ENCODE measurements around the gene PDK1.

Gene PDK1

DNA sequence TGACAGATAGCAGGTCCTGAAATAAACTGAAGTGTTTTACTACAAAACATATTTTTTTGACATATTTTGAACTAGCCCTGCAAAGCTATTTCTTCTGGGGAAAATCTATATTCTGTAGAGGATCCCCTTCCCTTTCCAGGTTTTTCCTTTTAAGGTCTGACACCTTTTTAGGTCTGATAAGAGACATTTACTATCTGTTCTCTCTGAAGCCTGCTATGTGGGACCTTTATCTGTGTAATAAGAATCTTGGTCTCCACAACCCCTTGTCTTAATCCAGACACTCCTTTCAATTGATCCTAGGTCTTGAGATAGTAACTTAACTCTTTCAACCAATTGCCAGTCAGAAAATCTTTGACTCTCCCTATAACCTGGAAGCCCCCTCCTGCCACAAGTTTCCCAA is 5.5 kb upstream of the PDK1 start:
- POLR2A ChIA-PET, result no interaction called here

DNA sequence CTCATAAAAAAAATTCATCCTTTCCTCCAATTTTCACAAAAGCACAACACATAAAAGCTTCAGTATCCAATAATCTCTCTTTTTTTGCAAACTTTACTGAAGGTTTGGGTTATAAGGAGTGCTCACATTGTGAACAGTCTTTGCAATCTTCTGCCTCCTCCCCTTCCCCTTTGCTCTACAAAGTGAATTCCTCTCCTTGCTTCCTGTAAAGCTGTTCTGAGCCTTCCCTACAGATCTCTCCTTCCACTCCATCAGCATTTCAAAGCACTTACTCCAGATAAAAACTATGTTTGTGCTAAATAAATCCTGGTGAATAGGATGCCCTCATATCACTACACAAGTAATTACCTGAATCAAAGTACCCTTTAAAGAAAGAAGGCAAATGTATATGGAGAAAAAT is 4.6 kb upstream of the PDK1 start:
- ChIA-PET POLR2A (no interaction called here), CTCF (interaction anchor here (1.2 kb wide), 1 partner anchor 159 kb away, joined by 3 read pairs; no protein-coding TSS in a partner anchor)
- DNase-seq, result no peak
- H3K4me3 ChIP-seq (ENCODE audit: control insufficient read depth in 1 of 7, extremely low read depth in 1 of 7, insufficient read depth in 4 of 7, low read depth in 2 of 7, low read length in 6 of 7), result no peak overlapping the region
- peaks cover 0 to 14% (median 0%) of the 10 kb centered on the region in 5 experiments for H3K27me3 ChIP-seq (replicated peaks in 2 of 5; ENCODE audit: control insufficient read depth in 4 of 5, insufficient read depth in 5 of 5, low read length in 4 of 5)
- H3K9me3 ChIP-seq (ENCODE audit: control extremely low read depth in 1 of 5, control insufficient read depth in 4 of 5, insufficient read depth in 2 of 5, low read depth in 1 of 5, low read length in 4 of 5), result peaks cover 0 to 20% (median 14%) of the 10 kb centered on the region in 5 experiments
- H3K27ac ChIP-seq (ENCODE audit: insufficient read depth in 1 of 2, low read depth in 1 of 2, low read length in 2 of 2, poor library complexity in 1 of 2, severe bottlenecking in 2 of 2), result no peak overlapping the region
- peaks cover 4 to 35% (median 10%) of the 10 kb centered on the region in 4 experiments for H3K4me1 ChIP-seq (ENCODE audit: control extremely low read depth in 1 of 4, control insufficient read depth in 4 of 4, insufficient read depth in 4 of 4, low read length in 3 of 4)
- H3K36me3 ChIP-seq (ENCODE audit: control insufficient read depth in 4 of 4, insufficient read depth in 4 of 4, low read length in 3 of 4), result no peaks in the 10 kb centered on the region

More for the DNA sequence above, 5.5 kb upstream of the PDK1 start:
- CTCF ChIA-PET, result interaction anchor here (1.4 kb wide), 1 partner anchor 36 kb away, joined by 4 read pairs; no protein-coding TSS in a partner anchor
- peaks cover 4 to 34% (median 8%) of the 10 kb centered on the region in 4 experiments for H3K4me1 ChIP-seq (ENCODE audit: control extremely low read depth in 1 of 4, control insufficient read depth in 4 of 4, insufficient read depth in 4 of 4, low read length in 3 of 4)
- peaks cover 0 to 25% (median 22%) of the 10 kb centered on the region in 5 experiments for H3K9me3 ChIP-seq (ENCODE audit: control extremely low read depth in 1 of 5, control insufficient read depth in 4 of 5, insufficient read depth in 2 of 5, low read depth in 1 of 5, low read length in 4 of 5)
- no peak overlapping the region for H3K4me3 ChIP-seq (ENCODE audit: control insufficient read depth in 1 of 7, extremely low read depth in 1 of 7, insufficient read depth in 4 of 7, low read depth in 2 of 7, low read length in 6 of 7)
- H3K36me3 ChIP-seq (ENCODE audit: control insufficient read depth in 4 of 4, insufficient read depth in 4 of 4, low read length in 3 of 4), result no peaks in the 10 kb centered on the region
- no peak overlapping the region for H3K27ac ChIP-seq (ENCODE audit: insufficient read depth in 1 of 2, low read depth in 1 of 2, low read length in 2 of 2, poor library complexity in 1 of 2, severe bottlenecking in 2 of 2)
- H3K27me3 ChIP-seq (replicated peaks in 2 of 5; ENCODE audit: control insufficient read depth in 4 of 5, insufficient read depth in 5 of 5, low read length in 4 of 5), result peaks cover 0 to 14% (median 0%) of the 10 kb centered on the region in 5 experiments
- no peak for DNase-seq

DNA sequence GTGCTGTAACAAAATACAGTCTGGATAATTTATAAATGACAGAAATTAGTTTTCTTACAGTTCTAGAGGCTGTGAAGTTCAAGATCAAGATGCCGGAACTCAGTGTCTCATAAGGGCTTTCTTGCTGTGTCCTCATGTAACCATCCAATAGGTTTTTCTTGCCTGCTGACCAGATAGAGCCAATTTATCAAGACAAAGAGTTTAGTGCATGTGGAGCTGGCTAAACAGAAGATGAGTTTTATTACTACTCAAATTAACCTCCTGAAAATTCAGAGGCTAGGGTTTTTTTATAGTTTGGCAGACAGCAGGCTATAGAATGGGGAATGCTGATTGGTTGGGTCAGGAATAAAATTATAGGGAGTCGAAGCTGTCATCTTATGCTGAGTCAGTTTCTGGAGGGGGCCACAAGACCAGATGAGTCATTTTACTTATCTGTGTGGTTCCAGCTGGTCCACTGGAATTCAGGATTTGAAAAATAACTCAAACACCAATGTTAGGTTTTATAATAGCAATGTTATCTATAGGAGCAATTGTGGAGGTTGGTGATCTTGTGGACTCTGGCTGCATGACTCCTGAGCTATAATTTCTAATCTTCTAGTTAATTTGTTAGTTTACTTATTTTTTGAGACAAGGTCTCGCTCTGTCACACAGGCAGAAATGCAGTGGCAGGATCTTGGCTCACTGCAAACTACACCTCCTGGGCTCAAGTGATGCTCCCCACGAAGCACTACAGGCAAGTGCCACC is 3.2 kb upstream of the PDK1 start:
- Histone ChIP-seq H3K27me3 (replicated peaks in 2 of 5; ENCODE audit: control insufficient read depth in 4 of 5, insufficient read depth in 5 of 5, low read length in 4 of 5) (peaks cover 0 to 14% (median 0%) of the 10 kb centered on the region in 5 experiments), H3K36me3 (ENCODE audit: control insufficient read depth in 4 of 4, insufficient read depth in 4 of 4, low read length in 3 of 4) (no peaks in the 10 kb centered on the region), H3K9me3 (ENCODE audit: control extremely low read depth in 1 of 5, control insufficient read depth in 4 of 5, insufficient read depth in 2 of 5, low read depth in 1 of 5, low read length in 4 of 5) (peaks cover 0 to 9% (median 5%) of the 10 kb centered on the region in 5 experiments), H3K27ac (ENCODE audit: insufficient read depth in 1 of 2, low read depth in 1 of 2, low read length in 2 of 2, poor library complexity in 1 of 2, severe bottlenecking in 2 of 2) (no peak overlapping the region), H3K4me1 (ENCODE audit: control extremely low read depth in 1 of 4, control insufficient read depth in 4 of 4, insufficient read depth in 4 of 4, low read length in 3 of 4) (peaks cover 12 to 48% (median 18%) of the 10 kb centered on the region in 4 experiments), H3K4me3 (ENCODE audit: control insufficient read depth in 1 of 7, extremely low read depth in 1 of 7, insufficient read depth in 4 of 7, low read depth in 2 of 7, low read length in 6 of 7) (no peak overlapping the region)
- ChIA-PET POLR2A (no interaction called here), CTCF (interaction anchor here (0.7 to 1.3 kb wide), 3 partner anchors 41 to 158 kb away, joined by 3 to 4 read pairs (median 3); no protein-coding TSS in a partner anchor)
- 93% methylated on average over 3 of the region's 4 CpGs for WGBS (ENCODE audit: insufficient coverage)
- DNase-seq, result peak in 2 of 3 donors; percentile 50 to 61

DNA sequence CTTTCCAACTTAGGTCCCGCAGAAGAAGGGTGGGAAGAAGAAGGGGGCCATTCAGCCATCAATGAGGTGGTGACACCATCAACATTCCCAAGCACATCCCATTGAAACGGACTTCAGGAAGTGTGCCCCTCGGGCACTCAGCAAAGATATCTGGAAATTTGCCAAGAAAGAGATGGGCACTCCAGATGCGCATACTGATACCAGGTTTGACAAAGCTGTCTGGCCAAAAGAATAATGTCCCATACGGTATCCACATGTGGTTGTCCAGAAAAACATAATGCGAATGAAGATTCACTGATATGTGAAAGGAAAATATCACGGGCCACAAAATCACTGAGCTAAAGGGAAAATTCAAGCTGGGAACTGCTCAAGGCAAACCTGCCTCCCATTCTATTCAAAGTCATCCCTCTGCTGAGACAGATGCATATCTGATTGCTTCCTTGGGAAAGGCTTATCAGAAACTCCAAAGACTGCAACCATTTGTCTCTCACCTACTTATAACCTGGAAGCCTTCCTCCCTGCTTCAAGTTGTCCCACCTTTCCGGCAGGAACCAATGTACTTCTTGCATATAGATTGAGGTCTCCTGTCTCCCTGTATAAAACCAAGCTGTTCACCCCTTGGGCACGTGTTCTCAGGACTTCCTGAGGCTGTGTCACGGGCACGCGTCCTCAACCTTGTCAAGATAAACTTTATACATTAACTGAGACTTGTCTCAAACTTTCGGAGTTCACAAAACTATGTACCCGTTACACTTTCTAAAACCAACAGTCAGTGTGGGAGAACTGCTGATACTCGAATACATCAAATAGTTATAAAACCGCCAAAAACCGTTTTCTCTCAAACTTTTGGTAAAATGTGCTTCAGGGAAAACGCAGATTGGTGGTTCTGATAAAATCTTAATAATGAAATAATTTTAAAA is 1.3 kb upstream of the PDK1 start:
- Histone ChIP-seq H3K27ac (ENCODE audit: insufficient read depth in 1 of 2, low read depth in 1 of 2, low read length in 2 of 2, poor library complexity in 1 of 2, severe bottlenecking in 2 of 2) (no peak overlapping the region), H3K4me1 (ENCODE audit: control extremely low read depth in 1 of 4, control insufficient read depth in 4 of 4, insufficient read depth in 4 of 4, low read length in 3 of 4) (peaks cover 12 to 49% (median 18%) of the 10 kb centered on the region in 4 experiments), H3K4me3 (ENCODE audit: control insufficient read depth in 1 of 7, extremely low read depth in 1 of 7, insufficient read depth in 4 of 7, low read depth in 2 of 7, low read length in 6 of 7) (peak overlapping the region in 6 of 7 experiments; percentile 73 to 86 (median 82)), H3K27me3 (replicated peaks in 2 of 5; ENCODE audit: control insufficient read depth in 4 of 5, insufficient read depth in 5 of 5, low read length in 4 of 5) (peaks cover 0 to 20% (median 0%) of the 10 kb centered on the region in 5 experiments), H3K9me3 (ENCODE audit: control extremely low read depth in 1 of 5, control insufficient read depth in 4 of 5, insufficient read depth in 2 of 5, low read depth in 1 of 5, low read length in 4 of 5) (no peaks in the 10 kb centered on the region), H3K36me3 (ENCODE audit: control insufficient read depth in 4 of 4, insufficient read depth in 4 of 4, low read length in 3 of 4) (peaks cover 0 to 3% (median 1%) of the 10 kb centered on the region in 4 experiments)
- CTCF ChIA-PET, result interaction anchor here (0.9 kb wide), 1 partner anchor 43 kb away, joined by 3 read pairs; no protein-coding TSS in a partner anchor
- POLR2A ChIA-PET, result interaction anchor here (1.4 kb wide), 1 partner anchor 10 kb away, joined by 3 read pairs; no protein-coding TSS in a partner anchor
- WGBS (ENCODE audit: insufficient coverage), result 59% methylated on average over 13 of the region's 18 CpGs
- peak in 2 of 3 donors; percentile 24 to 35 for DNase-seq

DNA sequence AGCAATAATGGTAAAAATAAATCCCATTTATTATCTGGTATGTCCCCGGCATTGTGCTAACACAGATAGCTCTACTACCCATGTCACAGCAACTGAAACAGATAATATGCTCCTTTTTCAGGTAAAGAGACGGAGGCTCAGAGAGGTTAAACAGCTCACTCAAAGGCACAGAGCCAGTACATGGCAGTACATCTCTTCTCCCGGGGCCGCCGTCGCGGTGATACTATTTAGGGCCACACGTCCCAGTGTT is 693 bp upstream of the PDK1 start:
- H3K27ac ChIP-seq (ENCODE audit: insufficient read depth in 1 of 2, low read depth in 1 of 2, low read length in 2 of 2, poor library complexity in 1 of 2, severe bottlenecking in 2 of 2), result peak overlapping the region in 1 of 2 experiments; percentile 63
- H3K9me3 ChIP-seq (ENCODE audit: control extremely low read depth in 1 of 5, control insufficient read depth in 4 of 5, insufficient read depth in 2 of 5, low read depth in 1 of 5, low read length in 4 of 5), result no peaks in the 10 kb centered on the region
- H3K4me3 ChIP-seq (ENCODE audit: control insufficient read depth in 1 of 7, extremely low read depth in 1 of 7, insufficient read depth in 4 of 7, low read depth in 2 of 7, low read length in 6 of 7), result peak overlapping the region; percentile 71 to 86 (median 81)
- H3K36me3 ChIP-seq (ENCODE audit: control insufficient read depth in 4 of 4, insufficient read depth in 4 of 4, low read length in 3 of 4), result peaks cover 0 to 7% (median 1%) of the 10 kb centered on the region in 4 experiments
- 15% methylated on average over 8 of the region's 8 CpGs for WGBS (ENCODE audit: insufficient coverage)
- peaks cover 0 to 20% (median 0%) of the 10 kb centered on the region in 5 experiments for H3K27me3 ChIP-seq (replicated peaks in 2 of 5; ENCODE audit: control insufficient read depth in 4 of 5, insufficient read depth in 5 of 5, low read length in 4 of 5)
- peaks cover 12 to 43% (median 18%) of the 10 kb centered on the region in 4 experiments for H3K4me1 ChIP-seq (ENCODE audit: control extremely low read depth in 1 of 4, control insufficient read depth in 4 of 4, insufficient read depth in 4 of 4, low read length in 3 of 4)
- DNase-seq, result no peak
- CTCF ChIA-PET, result interaction anchor here (0.5 to 0.9 kb wide), 2 partner anchors 43 to 836 kb away, joined by 3 read pairs; no protein-coding TSS in a partner anchor
- POLR2A ChIA-PET, result interaction anchor here (0.6 to 1.4 kb wide), 2 partner anchors 9 to 111 kb away, joined by 3 read pairs; no protein-coding TSS in a partner anchor

DNA sequence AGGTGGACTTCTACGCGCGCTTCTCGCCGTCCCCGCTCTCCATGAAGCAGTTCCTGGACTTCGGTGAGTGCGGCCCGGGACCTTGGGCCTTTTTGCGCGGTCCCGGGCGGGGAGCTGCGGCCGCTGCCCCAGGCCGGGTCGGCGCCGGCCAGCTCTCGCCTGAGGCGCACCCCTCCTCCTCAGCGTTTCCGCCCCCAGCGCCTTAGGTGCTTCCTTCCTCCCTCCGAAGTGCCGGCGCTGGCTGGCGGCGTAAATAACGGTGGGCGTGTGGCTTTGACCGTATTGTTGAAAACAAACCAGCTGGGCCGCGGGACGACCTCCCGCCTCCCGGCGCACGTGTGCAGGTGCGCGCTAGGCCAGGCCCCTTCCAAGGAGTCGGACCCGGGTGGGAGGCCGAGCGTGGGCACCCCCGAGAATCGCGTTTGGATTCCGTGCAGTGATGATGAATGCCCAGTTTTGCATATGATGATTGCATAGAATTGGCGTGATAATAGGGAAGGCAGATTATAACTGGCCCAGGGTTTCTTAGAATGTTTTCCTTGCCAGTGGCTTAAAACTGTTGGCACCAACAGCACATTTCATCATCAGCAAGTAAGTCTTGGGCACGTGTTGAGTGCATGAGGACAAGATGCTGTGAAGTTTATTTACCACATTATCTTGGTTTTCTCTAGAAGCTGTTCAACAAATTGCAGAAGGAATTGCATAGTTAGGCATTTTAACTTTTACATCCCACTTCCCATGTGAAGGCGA is 569 bp downstream of the PDK1 start:
- H3K27me3 ChIP-seq (replicated peaks in 2 of 5; ENCODE audit: control insufficient read depth in 4 of 5, insufficient read depth in 5 of 5, low read length in 4 of 5), result peaks cover 0 to 20% (median 3%) of the 10 kb centered on the region in 5 experiments
- POLR2A ChIA-PET, result interaction anchor here (0.7 kb wide), 1 partner anchor 57 kb away, joined by 3 read pairs; no protein-coding TSS in a partner anchor
- WGBS (ENCODE audit: insufficient coverage), result under 1% methylated on average over 42 of the region's 52 CpGs
- H3K4me3 ChIP-seq (ENCODE audit: control insufficient read depth in 1 of 7, extremely low read depth in 1 of 7, insufficient read depth in 4 of 7, low read depth in 2 of 7, low read length in 6 of 7), result peak overlapping the region; percentile 63 to 86 (median 81)
- no peaks in the 10 kb centered on the region for H3K9me3 ChIP-seq (ENCODE audit: control extremely low read depth in 1 of 5, control insufficient read depth in 4 of 5, insufficient read depth in 2 of 5, low read depth in 1 of 5, low read length in 4 of 5)
- DNase-seq, result peak; percentile 49 to 78 (median 67)
- peak overlapping the region in 1 of 2 experiments; percentile 66 for H3K27ac ChIP-seq (ENCODE audit: insufficient read depth in 1 of 2, low read depth in 1 of 2, low read length in 2 of 2, poor library complexity in 1 of 2, severe bottlenecking in 2 of 2)
- CTCF ChIA-PET, result interaction anchor here (0.9 kb wide), 1 partner anchor 95 kb away, joined by 3 read pairs; no protein-coding TSS in a partner anchor
- H3K4me1 ChIP-seq (ENCODE audit: control extremely low read depth in 1 of 4, control insufficient read depth in 4 of 4, insufficient read depth in 4 of 4, low read length in 3 of 4), result peaks cover 10 to 33% (median 17%) of the 10 kb centered on the region in 4 experiments
- H3K36me3 ChIP-seq (ENCODE audit: control insufficient read depth in 4 of 4, insufficient read depth in 4 of 4, low read length in 3 of 4), result peaks cover 0 to 9% (median 1%) of the 10 kb centered on the region in 4 experiments
